ENCODE measurements around the gene FOXL2NB. TPM values are rescaled to one million over a fixed set of nuclear protein-coding genes. Genes with fewer than 3 reads are reported as not detected.
A peak's percentile ranks its signal among the peaks of the same experiment; 100 is the strongest.

Gene FOXL2NB
- 0.37 and 0.38 TPM in 2 replicates for polyA plus RNA-seq (2013)

DNA sequence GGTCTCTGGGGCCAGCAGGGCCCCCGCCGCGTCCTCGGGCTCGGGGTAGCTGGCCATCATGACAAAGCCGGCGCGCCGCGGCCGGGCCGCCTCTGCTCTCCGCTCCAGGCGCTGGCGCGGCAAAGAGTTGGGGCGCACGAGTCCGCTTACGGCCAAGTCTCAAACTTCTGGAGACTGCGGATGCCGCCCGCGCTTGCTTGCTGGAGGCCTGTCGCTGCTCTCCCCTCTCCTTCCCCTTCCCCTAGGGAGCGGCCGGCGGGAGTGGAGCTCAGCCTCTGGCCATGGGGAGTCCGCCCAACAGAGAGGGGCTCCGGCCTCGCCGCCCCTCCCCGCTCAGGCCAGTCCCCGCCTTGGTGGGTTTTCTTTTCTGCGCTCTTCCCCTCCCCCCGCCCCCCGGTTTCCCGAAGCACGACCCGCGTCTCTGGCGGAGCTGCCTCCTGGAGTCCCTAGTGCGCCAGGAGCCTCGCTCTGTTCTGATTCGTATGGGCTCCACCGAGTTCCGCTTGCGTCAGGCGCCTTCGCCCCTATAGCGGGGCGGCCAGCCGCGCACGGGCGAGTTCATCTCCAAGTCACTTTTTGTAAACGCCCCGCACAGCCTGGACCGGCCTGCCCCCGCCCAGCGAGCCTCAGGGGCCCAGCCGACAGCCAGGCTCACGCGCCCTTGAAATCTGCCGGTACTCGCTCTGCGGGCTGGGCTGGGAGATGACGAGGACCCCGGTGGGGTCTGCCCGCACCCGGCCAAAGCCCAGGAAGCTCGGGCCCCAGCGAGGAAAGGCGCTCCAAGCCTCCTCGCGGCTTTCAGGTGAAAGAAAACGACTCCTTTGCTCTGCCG, at the start of gene FOXL2NB, which contains the start of gene FOXL2:
Gene FOXL2NB, plus strand, starts transcription at position 555 of the 832 bp plus-strand sequence. Its CDS starts 148 bp downstream, at position 703.
Gene FOXL2, minus strand, starts transcription at position 475 of the 832 bp plus-strand sequence. Its CDS starts 415 bp downstream, at position 60.
- H4K91ac ChIP-seq (ENCODE audit: low read depth, low read length) = no peak within 1 kb of the TSS
- H3K4ac ChIP-seq (ENCODE audit: low read depth, low read length) = no peak within 1 kb of the TSS
- DNase-seq = peak; percentile 31 to 69
- H3K4me1 ChIP-seq (ENCODE audit: control insufficient read depth in 1 of 2, insufficient read depth in 2 of 2, low read length in 2 of 2) = peaks cover 31 to 35% of the 10 kb centered on the region in 2 experiments
- H3K79me1 ChIP-seq (ENCODE audit: low read length) = no peaks in the 10 kb centered on the region
- H3K36me3 ChIP-seq (ENCODE audit: control insufficient read depth in 1 of 2, insufficient read depth in 2 of 2, low read length in 2 of 2) = no peaks in the 10 kb centered on the region
- peak within 1 kb of the TSS; percentile 88 for H3K4me2 ChIP-seq (ENCODE audit: low read length)
- peak within 1 kb of the TSS; percentile 55 for H3K4me3 ChIP-seq (ENCODE audit: low read depth, low read length)
- no CpG with 5 or more reads among the region's 78 CpGs for WGBS (ENCODE audit: extremely low coverage, insufficient coverage, insufficient read length)
- no peak within 1 kb of the TSS for H3K23ac ChIP-seq (ENCODE audit: low read length)
- no peak within 1 kb of the TSS for H2AK5ac ChIP-seq (ENCODE audit: low read length)
- H2AFZ ChIP-seq (ENCODE audit: insufficient read depth, low read length, poor library complexity) = peak within 1 kb of the TSS; percentile 69
- H3K18ac ChIP-seq (ENCODE audit: low read length) = no peak within 1 kb of the TSS
- no peak within 1 kb of the TSS for H4K12ac ChIP-seq (ENCODE audit: low read depth, low read length)
- no peaks in the 10 kb centered on the region for H3K79me2 ChIP-seq (ENCODE audit: control insufficient read depth, insufficient read depth, low read length, poor library complexity)
- no peak within 1 kb of the TSS for H3K9ac ChIP-seq (ENCODE audit: low read length)
- H3K9me3 ChIP-seq (ENCODE audit: insufficient read depth, low read depth, low read length) = peaks cover 7% of the 10 kb centered on the region
- no peak within 1 kb of the TSS for H2BK12ac ChIP-seq (ENCODE audit: low read length)
- H3K27ac ChIP-seq (ENCODE audit: low read depth, low read length) = no peak within 1 kb of the TSS
- H2BK120ac ChIP-seq (ENCODE audit: insufficient read depth, low read length, poor library complexity) = no peak within 1 kb of the TSS
- no peak within 1 kb of the TSS for H2BK5ac ChIP-seq (ENCODE audit: low read depth, low read length, poor library complexity)
- no peak within 1 kb of the TSS for H3K14ac ChIP-seq (ENCODE audit: low read length)
- H3K27me3 ChIP-seq (ENCODE audit: insufficient read depth, low read length) = peaks cover 87% of the 10 kb centered on the region
- H4K8ac ChIP-seq (ENCODE audit: low read depth, low read length) = no peak within 1 kb of the TSS

DNA sequence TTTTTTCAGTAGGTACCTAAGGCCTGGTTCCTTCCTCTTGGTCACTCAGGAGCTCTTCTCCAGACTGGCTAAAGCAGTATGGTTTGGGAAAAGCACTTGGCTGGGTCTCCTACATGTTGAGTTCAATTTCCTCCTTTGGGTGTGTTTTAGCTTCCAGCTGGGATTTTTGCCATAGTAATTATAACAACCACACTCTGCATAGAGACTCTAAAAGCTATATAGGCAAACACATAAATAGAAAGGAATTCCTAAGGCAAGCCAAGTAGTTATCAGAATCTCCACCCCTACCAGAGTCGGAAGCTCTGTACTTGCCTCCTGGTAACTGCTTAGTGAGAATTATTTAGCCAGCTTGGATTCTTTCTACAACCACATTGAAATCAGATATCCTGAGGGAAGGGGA, 48.7 kb upstream of the FOXL2NB start:
- Histone ChIP-seq H3K9me3 (ENCODE audit: insufficient read depth, low read depth, low read length) (no peaks in the 10 kb centered on the region), H2BK5ac (ENCODE audit: low read depth, low read length, poor library complexity) (no peak overlapping the region), H3K9ac (ENCODE audit: low read length) (no peak overlapping the region), H3K23ac (ENCODE audit: low read length) (no peak overlapping the region), H3K79me1 (ENCODE audit: low read length) (no peaks in the 10 kb centered on the region), H3K14ac (ENCODE audit: low read length) (no peak overlapping the region), H3K36me3 (ENCODE audit: control insufficient read depth in 1 of 2, insufficient read depth in 2 of 2, low read length in 2 of 2) (no peaks in the 10 kb centered on the region), H3K4ac (ENCODE audit: low read depth, low read length) (no peak overlapping the region), H3K4me3 (ENCODE audit: low read depth, low read length) (no peak overlapping the region), H4K8ac (ENCODE audit: low read depth, low read length) (no peak overlapping the region), H2BK120ac (ENCODE audit: insufficient read depth, low read length, poor library complexity) (no peak overlapping the region), H3K27me3 (ENCODE audit: insufficient read depth, low read length) (no peaks in the 10 kb centered on the region), H2BK12ac (ENCODE audit: low read length) (no peak overlapping the region), H4K12ac (ENCODE audit: low read depth, low read length) (no peak overlapping the region), H2AFZ (ENCODE audit: insufficient read depth, low read length, poor library complexity) (no peak overlapping the region), H3K79me2 (ENCODE audit: control insufficient read depth, insufficient read depth, low read length, poor library complexity) (no peaks in the 10 kb centered on the region), H2AK5ac (ENCODE audit: low read length) (no peak overlapping the region), H4K91ac (ENCODE audit: low read depth, low read length) (no peak overlapping the region), H3K4me1 (ENCODE audit: control insufficient read depth in 1 of 2, insufficient read depth in 2 of 2, low read length in 2 of 2) (no peaks in the 10 kb centered on the region), H3K27ac (ENCODE audit: low read depth, low read length) (no peak overlapping the region), H3K4me2 (ENCODE audit: low read length) (no peak overlapping the region), H3K18ac (ENCODE audit: low read length) (no peak overlapping the region)
- no peak for DNase-seq
- WGBS (ENCODE audit: extremely low coverage, insufficient coverage, insufficient read length) = no CpG with 5 or more reads among the region's 1 CpG

DNA sequence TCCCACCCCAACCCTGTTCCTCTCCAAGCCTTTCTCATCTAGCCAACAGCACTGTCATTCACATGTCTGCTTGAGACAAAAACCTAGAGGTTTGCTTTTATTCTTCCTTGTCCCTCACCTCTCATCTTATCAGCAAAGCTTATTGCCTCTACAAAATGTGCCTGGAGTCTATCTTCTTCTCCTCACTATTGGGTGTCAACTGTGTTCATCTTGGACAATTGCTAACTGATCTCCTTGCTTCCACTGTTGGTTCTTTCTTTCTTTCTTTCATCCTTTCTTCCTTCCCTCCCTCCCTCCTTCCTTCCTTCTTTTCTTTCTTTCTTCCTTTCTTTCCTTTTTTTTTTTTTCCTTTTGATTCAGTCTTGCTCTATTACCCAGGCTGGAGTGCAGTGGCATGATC, 48.3 kb upstream of the FOXL2NB start:
- Histone ChIP-seq H2BK5ac (ENCODE audit: low read depth, low read length, poor library complexity) (no peak overlapping the region), H3K79me1 (ENCODE audit: low read length) (no peaks in the 10 kb centered on the region), H2BK120ac (ENCODE audit: insufficient read depth, low read length, poor library complexity) (no peak overlapping the region), H3K4me2 (ENCODE audit: low read length) (no peak overlapping the region), H3K4me1 (ENCODE audit: control insufficient read depth in 1 of 2, insufficient read depth in 2 of 2, low read length in 2 of 2) (no peaks in the 10 kb centered on the region), H2AK5ac (ENCODE audit: low read length) (no peak overlapping the region), H3K27me3 (ENCODE audit: insufficient read depth, low read length) (no peaks in the 10 kb centered on the region), H3K27ac (ENCODE audit: low read depth, low read length) (no peak overlapping the region), H3K23ac (ENCODE audit: low read length) (no peak overlapping the region), H4K12ac (ENCODE audit: low read depth, low read length) (no peak overlapping the region), H3K79me2 (ENCODE audit: control insufficient read depth, insufficient read depth, low read length, poor library complexity) (no peaks in the 10 kb centered on the region), H3K18ac (ENCODE audit: low read length) (no peak overlapping the region), H3K4me3 (ENCODE audit: low read depth, low read length) (no peak overlapping the region), H3K36me3 (ENCODE audit: control insufficient read depth in 1 of 2, insufficient read depth in 2 of 2, low read length in 2 of 2) (no peaks in the 10 kb centered on the region), H4K8ac (ENCODE audit: low read depth, low read length) (no peak overlapping the region), H3K14ac (ENCODE audit: low read length) (no peak overlapping the region), H3K9ac (ENCODE audit: low read length) (no peak overlapping the region), H3K9me3 (ENCODE audit: insufficient read depth, low read depth, low read length) (no peaks in the 10 kb centered on the region), H3K4ac (ENCODE audit: low read depth, low read length) (no peak overlapping the region), H2AFZ (ENCODE audit: insufficient read depth, low read length, poor library complexity) (no peak overlapping the region), H4K91ac (ENCODE audit: low read depth, low read length) (no peak overlapping the region), H2BK12ac (ENCODE audit: low read length) (no peak overlapping the region)
- DNase-seq = no peak

DNA sequence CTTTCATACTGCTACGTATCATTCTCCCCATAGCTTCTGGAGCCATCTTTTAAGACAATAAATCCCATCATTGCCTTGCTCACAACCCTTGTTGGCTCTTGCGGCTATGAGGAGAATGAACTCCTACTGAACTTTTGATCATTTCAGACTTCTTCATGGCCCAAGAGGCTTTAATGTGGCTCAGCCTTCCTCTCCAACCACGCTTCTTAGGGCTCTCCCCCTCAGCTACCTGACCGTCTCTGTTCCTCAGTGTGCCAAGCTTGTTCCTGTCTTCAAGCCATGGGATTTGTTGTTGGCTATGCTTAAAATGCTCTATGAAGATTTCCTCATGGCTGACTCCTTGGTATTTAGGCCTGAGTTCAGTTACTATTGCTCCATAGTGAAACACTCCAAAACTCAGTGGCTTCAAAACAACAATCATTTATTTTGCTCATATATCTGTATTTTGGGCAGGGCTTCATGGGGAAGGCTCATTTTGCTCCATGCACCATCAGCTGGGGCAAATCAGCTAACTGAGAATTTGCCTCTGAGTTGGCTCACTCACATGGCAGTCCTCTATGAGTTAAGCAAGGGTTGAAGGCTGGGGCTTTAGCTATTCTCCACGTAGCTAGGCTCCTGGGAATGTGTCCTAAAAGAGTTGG, 47.5 kb upstream of the FOXL2NB start:
- H3K4me3 ChIP-seq (ENCODE audit: low read depth, low read length) = no peak overlapping the region
- H3K36me3 ChIP-seq (ENCODE audit: control insufficient read depth in 1 of 2, insufficient read depth in 2 of 2, low read length in 2 of 2) = no peaks in the 10 kb centered on the region
- DNase-seq = peak in 1 of 2 donors; percentile 62
- H3K27ac ChIP-seq (ENCODE audit: low read depth, low read length) = no peak overlapping the region
- H4K8ac ChIP-seq (ENCODE audit: low read depth, low read length) = no peak overlapping the region
- WGBS (ENCODE audit: extremely low coverage, insufficient coverage, insufficient read length) = no CpG with 5 or more reads among the region's 5 CpGs
- H3K9me3 ChIP-seq (ENCODE audit: insufficient read depth, low read depth, low read length) = no peaks in the 10 kb centered on the region
- H3K18ac ChIP-seq (ENCODE audit: low read length) = no peak overlapping the region
- H2AK5ac ChIP-seq (ENCODE audit: low read length) = no peak overlapping the region
- no peak overlapping the region for H3K4me2 ChIP-seq (ENCODE audit: low read length)
- no peak overlapping the region for H4K12ac ChIP-seq (ENCODE audit: low read depth, low read length)
- H3K79me2 ChIP-seq (ENCODE audit: control insufficient read depth, insufficient read depth, low read length, poor library complexity) = no peaks in the 10 kb centered on the region
- H3K9ac ChIP-seq (ENCODE audit: low read length) = peak overlapping the region; percentile 29
- no peak overlapping the region for H2BK12ac ChIP-seq (ENCODE audit: low read length)
- no peaks in the 10 kb centered on the region for H3K27me3 ChIP-seq (ENCODE audit: insufficient read depth, low read length)
- no peak overlapping the region for H3K4ac ChIP-seq (ENCODE audit: low read depth, low read length)
- no peak overlapping the region for H3K23ac ChIP-seq (ENCODE audit: low read length)
- H2BK5ac ChIP-seq (ENCODE audit: low read depth, low read length, poor library complexity) = no peak overlapping the region
- H3K79me1 ChIP-seq (ENCODE audit: low read length) = no peaks in the 10 kb centered on the region
- H3K4me1 ChIP-seq (ENCODE audit: control insufficient read depth in 1 of 2, insufficient read depth in 2 of 2, low read length in 2 of 2) = no peaks in the 10 kb centered on the region
- no peak overlapping the region for H2AFZ ChIP-seq (ENCODE audit: insufficient read depth, low read length, poor library complexity)
- H3K14ac ChIP-seq (ENCODE audit: low read length) = no peak overlapping the region
- H2BK120ac ChIP-seq (ENCODE audit: insufficient read depth, low read length, poor library complexity) = no peak overlapping the region
- no peak overlapping the region for H4K91ac ChIP-seq (ENCODE audit: low read depth, low read length)

Measured in trophoblast cell (in vitro differentiated cells and primary cell).